Measurements from ENCODE around the gene DNAAF1. TPM values are rescaled to one million over a fixed set of nuclear protein-coding genes. Genes with fewer than 3 reads are reported as not detected.
A peak's percentile ranks its signal among the peaks of the same experiment; 100 is the strongest.

DNAAF1 gene
- total and polyA plus RNA-seq, 2 experiments from 2014 or later, result 0.42 TPM

- no peak for TF ChIP-seq NANOG (IDR thresholded peaks at IDR 0.05; ENCODE audit: borderline replicate concordance)
- peak; percentile 41; the same call in 1 of the 2 replicates for TF ChIP-seq CREB1 (CRISPR knock-in tag; IDR thresholded peaks at IDR 0.05; ENCODE audit: low read depth)
- TF ChIP-seq ZNF114 (CRISPR knock-in tag; IDR thresholded peaks at IDR 0.05), result no peak
- TF ChIP-seq REST (IDR thresholded peaks at IDR 0.05; ENCODE audit: unreplicated experiment), result no peak
- no peak for TF ChIP-seq STAT1 (IDR thresholded peaks at IDR 0.05; ENCODE audit: unreplicated experiment)
Measured at GRCh38 chr16:84186685-84187437, 41.8 kb downstream of the DNAAF1 start, which contains the start of gene TAF1C (continued).

GRCh38 chr16:84190731-84191388 lies 45.8 kb downstream of the DNAAF1 start, which contains the start of gene ADAD2:
TSS of gene ADAD2 (plus strand) at chr16:84191157. CDS start at chr16:84191231, 74 bp downstream.
- Mint-ChIP-seq H3K27ac (no peak within 1 kb of the TSS), H3K4me1 (peaks cover 5% of the 10 kb centered on the region), H3K27me3 (ENCODE audit: insufficient read depth, low read depth, poor library complexity) (peaks cover 9% of the 10 kb centered on the region), H3K4me3 (no peak within 1 kb of the TSS), H3K36me3 (ENCODE audit: low read depth) (no peaks in the 10 kb centered on the region; the same call in 2 of the 3 replicates), H3K9me3 (no peaks in the 10 kb centered on the region)
- no peak within 1 kb of the TSS for H3K4me3 ChIP-seq
- no peaks in the 10 kb centered on the region for H3F3A ChIP-seq (replicated peaks; ENCODE audit: low read depth)
- 0 out of 2 replicates have a peak, but pooled peaks cover 3% of the 10 kb centered on the region for H3K4me1 ChIP-seq (ENCODE audit: insufficient read depth)
- H4K20me1 ChIP-seq (replicated peaks; ENCODE audit: insufficient read depth), result no peaks in the 10 kb centered on the region
- H3K9me2 ChIP-seq (ENCODE audit: insufficient read depth), result no peaks in the 10 kb centered on the region
- ATAC-seq (peak; percentile 69), DNase-seq (ENCODE audit: low spot score) (peak; percentile 84)
- no peak within 1 kb of the TSS for H3K4me2 ChIP-seq
- peak within 1 kb of the TSS; percentile 88 for H2AFZ ChIP-seq
- no peak within 1 kb of the TSS for H3K27ac ChIP-seq (ENCODE audit: low read depth)
- no peaks in the 10 kb centered on the region for H3K27me3 ChIP-seq (ENCODE audit: insufficient read depth)
- peaks cover 9% of the 10 kb centered on the region for H3K79me2 ChIP-seq (replicated peaks; ENCODE audit: insufficient read depth)
- H3K36me3 ChIP-seq (ENCODE audit: insufficient read depth), result no peaks in the 10 kb centered on the region
- no peak for TF ChIP-seq ZNF114 (CRISPR knock-in tag; IDR thresholded peaks at IDR 0.05)
- no peak for TF ChIP-seq ZNF331 (CRISPR knock-in tag; IDR thresholded peaks at IDR 0.05; ENCODE audit: low read depth)
- no peak for TF ChIP-seq CREB1 (CRISPR knock-in tag; IDR thresholded peaks at IDR 0.05; ENCODE audit: low read depth)
- TF ChIP-seq ETS1 (IDR thresholded peaks at IDR 0.05), result no peak
- TF ChIP-seq EZH2phosphoT487 (IDR thresholded peaks at IDR 0.05; ENCODE audit: unreplicated experiment), result no peak
- no peak for TF ChIP-seq STAT1 (IDR thresholded peaks at IDR 0.05; ENCODE audit: unreplicated experiment)
- TF ChIP-seq EZH2 (IDR thresholded peaks at IDR 0.05; ENCODE audit: low read depth, unreplicated experiment), result no peak
- TF ChIP-seq NANOG (IDR thresholded peaks at IDR 0.05; ENCODE audit: borderline replicate concordance), result no peak
- no peak for TF ChIP-seq CTCF (conservative IDR thresholded peaks at IDR 0.05; ENCODE audit: low read depth in 2 of 2)
